ENCODE results near the gene VHLL. TPM values are rescaled to one million over a fixed set of nuclear protein-coding genes. Genes with fewer than 3 reads are reported as not detected.

The VHLL gene
- total RNA-seq, 4 donors from 2014 or later = not detected

GRCh38 chr1:156319664-156320063 lies 20.6 kb upstream of the VHLL start:
- DNase-seq (ENCODE audit: low spot score in 2 of 2) = no peak

GRCh38 chr1:156316909-156317308 lies 17.8 kb upstream of the VHLL start:
- intact Hi-C loops (cut with DNase I; ENCODE audit: low total_unique reads) = no loop called here
- no peak overlapping the region for H3K4me3 ChIP-seq (ENCODE audit: low read depth, poor library complexity, severe bottlenecking)
- DNase-seq (ENCODE audit: low spot score in 2 of 2) = no peak
- 90 to 91% methylated on average over 7 of the region's 7 CpGs for whole genome bisulfite sequencing, 2 donors
- no peak for TF ChIP-seq POLR2A (IDR thresholded peaks at IDR 0.05)
- no peak for TF ChIP-seq CTCF (IDR thresholded peaks at IDR 0.05)

More at GRCh38 chr1:156319664-156320063, 20.6 kb upstream of the VHLL start:
- intact Hi-C loops (cut with DNase I; ENCODE audit: low total_unique reads) = loop anchor here (10.0 kb wide), 1 partner anchor 185 kb away; no protein-coding TSS in a partner anchor
- TF ChIP-seq POLR2A (IDR thresholded peaks at IDR 0.05) (no peak), CTCF (IDR thresholded peaks at IDR 0.05) (no peak)
- H3K4me3 ChIP-seq (ENCODE audit: low read depth, poor library complexity, severe bottlenecking) = no peak overlapping the region
- WGBS, 2 donors = 58 to 67% methylated on average over 1 of the region's 1 CpG

DNA sequence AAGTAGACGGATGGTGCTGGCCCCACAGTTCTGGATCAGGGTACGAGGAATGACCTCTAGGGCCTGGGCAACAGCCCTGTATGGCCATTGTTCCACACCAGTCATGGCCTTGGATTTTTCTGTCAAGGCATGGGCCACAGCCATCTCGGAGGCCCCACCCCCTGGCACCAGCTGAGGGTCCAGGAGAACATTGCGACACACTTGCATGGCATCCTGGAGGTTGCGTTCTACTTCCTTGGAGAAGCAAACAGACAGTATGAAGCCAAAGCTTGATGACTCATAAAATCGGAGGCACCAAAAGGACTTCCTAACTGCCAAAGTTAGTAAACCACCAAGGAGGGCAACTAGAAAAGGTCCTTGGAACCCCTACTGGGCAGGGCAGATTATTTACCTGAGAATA lies 11.9 kb upstream of the VHLL start:
- peak in 1 of 2 donors; percentile 19 for DNase-seq (ENCODE audit: low spot score in 2 of 2)
- intact Hi-C loops (cut with DNase I; ENCODE audit: low total_unique reads) = no loop called here
- no peak for TF ChIP-seq POLR2A (IDR thresholded peaks at IDR 0.05)
- TF ChIP-seq CTCF (IDR thresholded peaks at IDR 0.05) = no peak
- WGBS, 2 donors = 55 to 66% methylated on average over 6 of the region's 6 CpGs
- H3K4me3 ChIP-seq (ENCODE audit: low read depth, poor library complexity, severe bottlenecking) = no peak overlapping the region

GRCh38 chr1:156308078-156308477 lies 9.0 kb upstream of the VHLL start:
- intact Hi-C loops (cut with DNase I; ENCODE audit: low total_unique reads) = no loop called here
- DNase-seq (ENCODE audit: low spot score in 2 of 2) = no peak
- TF ChIP-seq POLR2A (IDR thresholded peaks at IDR 0.05) (no peak), CTCF (IDR thresholded peaks at IDR 0.05) (no peak)

DNA sequence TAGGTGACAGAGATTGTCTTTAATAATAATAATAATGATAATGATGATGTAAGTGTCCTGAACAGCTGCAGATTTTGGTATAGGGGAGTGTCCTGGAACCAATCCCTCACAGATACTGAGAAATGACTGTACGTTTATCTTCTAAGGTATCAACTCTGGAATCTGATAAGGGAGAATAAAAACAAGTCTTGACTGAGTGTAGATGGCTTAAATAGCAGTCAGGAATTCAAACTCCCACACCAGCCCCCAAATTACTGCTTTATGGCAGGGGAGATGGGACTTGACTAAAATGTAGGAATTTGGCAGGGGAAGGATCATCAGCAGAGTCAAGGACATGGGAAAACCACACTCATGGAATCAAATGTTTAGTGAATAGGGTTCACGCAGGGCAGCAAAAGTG lies 6.1 kb upstream of the VHLL start:
- no peak for DNase-seq (ENCODE audit: low spot score in 2 of 2)
- WGBS, 2 donors = 41 to 49% methylated on average over 2 of the region's 2 CpGs
- H3K4me3 ChIP-seq (ENCODE audit: low read depth, poor library complexity, severe bottlenecking) = no peak overlapping the region
- intact Hi-C loops (cut with DNase I; ENCODE audit: low total_unique reads) = no loop called here
- TF ChIP-seq CTCF (IDR thresholded peaks at IDR 0.05) = no peak
- no peak for TF ChIP-seq POLR2A (IDR thresholded peaks at IDR 0.05)

More at GRCh38 chr1:156308078-156308477, 9.0 kb upstream of the VHLL start:
- no peak overlapping the region for H3K4me3 ChIP-seq (ENCODE audit: low read depth, poor library complexity, severe bottlenecking)

DNA sequence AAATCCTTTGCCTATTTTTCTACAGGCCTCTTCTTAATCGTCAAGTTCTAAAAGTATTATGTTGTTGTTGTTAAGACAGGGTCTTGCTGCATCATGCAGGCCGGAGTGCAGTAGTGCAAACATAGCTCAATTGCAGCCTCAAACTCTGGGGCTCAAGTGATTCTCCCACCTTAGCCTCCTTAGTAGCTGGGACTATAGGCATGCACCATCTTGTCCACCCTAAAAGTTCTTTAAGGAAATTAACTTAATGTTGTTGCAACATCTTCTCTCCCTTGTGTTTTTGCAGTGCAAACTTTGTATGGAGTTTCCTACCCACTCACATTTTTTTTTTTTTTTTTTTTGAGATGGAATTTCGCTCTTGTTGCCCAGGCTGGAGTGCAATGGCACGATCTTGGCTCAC lies 4.1 kb upstream of the VHLL start:
- no peak for DNase-seq (ENCODE audit: low spot score in 2 of 2)
- WGBS, 2 donors = 72 to 74% methylated on average over 4 of the region's 4 CpGs
- intact Hi-C loops (cut with DNase I; ENCODE audit: low total_unique reads) = no loop called here
- no peak overlapping the region for H3K4me3 ChIP-seq (ENCODE audit: low read depth, poor library complexity, severe bottlenecking)
- no peak for TF ChIP-seq CTCF (IDR thresholded peaks at IDR 0.05)
- TF ChIP-seq POLR2A (IDR thresholded peaks at IDR 0.05) = no peak

Measured in lower leg skin (tissue), 4 donors.